BLaER1 (cell line): ENCODE data around the gene PRMT7.

Experiments used
- H3K27ac ChIP-seq: shearing (Covaris generic); formaldehyde crosslinking; 2 replicates; pipeline ENCODE4 v1.8.1; 2022
- H3K27me3 ChIP-seq: shearing (Covaris generic); formaldehyde crosslinking; 2 replicates; pipeline ENCODE4 v1.8.1; 2022
- H3K36me3 ChIP-seq: shearing (Covaris generic); formaldehyde crosslinking; 2 replicates; pipeline ENCODE4 v1.8.1; 2022
- H3K4me1 ChIP-seq: shearing (Covaris generic); formaldehyde crosslinking; 2 replicates; pipeline ENCODE4 v1.8.1; 2022
- H3K4me2 ChIP-seq: shearing (Covaris generic); formaldehyde crosslinking; 2 replicates; pipeline ENCODE4 v1.8.1; 2022
- H3K4me3 ChIP-seq: shearing (Covaris generic); formaldehyde crosslinking; 2 replicates; pipeline ENCODE4 v1.8.1; 2022
- H3K9ac ChIP-seq: shearing (Covaris generic); formaldehyde crosslinking; 2 replicates; pipeline ENCODE4 v1.8.1; 2022
- H3K9me3 ChIP-seq: shearing (Covaris generic); formaldehyde crosslinking; 2 replicates; pipeline ENCODE4 v1.8.1; 2022
- H4K20me1 ChIP-seq: shearing (Covaris generic); formaldehyde crosslinking; 2 replicates; pipeline ENCODE4 v1.8.1; 2022
- Cebpa-rat ChIP-seq: shearing (Covaris generic); IDR thresholded peaks from 2 replicates; pipeline ENCODE4 v1.8.1; 2022

Gene PRMT7

GRCh38 chr16:68406458-68407152 lies 95.8 kb downstream of the PRMT7 start:
- no peak overlapping the region for H3K4me3 ChIP-seq
- no peaks in the 10 kb centered on the region; the same call in 1 of the 2 replicates for H3K27me3 ChIP-seq
- H3K9ac ChIP-seq: no peak overlapping the region
- H3K27ac ChIP-seq: no peak overlapping the region
- H3K4me1 ChIP-seq: peaks cover 43% of the 10 kb centered on the region
- TF ChIP-seq Cebpa-rat: no peak
- H4K20me1 ChIP-seq: no peaks in the 10 kb centered on the region
- H3K36me3 ChIP-seq: no peaks in the 10 kb centered on the region
- no peaks in the 10 kb centered on the region for H3K9me3 ChIP-seq
- peak overlapping the region; percentile 66 for H3K4me2 ChIP-seq
